Activated T-cell treated with anti-CD3 and anti-CD28 coated beads for 24 hours (primary cell): ENCODE data around the gene AIFM1.

Source experiments
- DNase-seq: peaks from one replicate; pipeline ENCODE4 v3.0.0-alpha.2; 2020; ENCODE audit warnings: low read depth

Gene AIFM1

GRCh38 chrX:130165703-130166502, at the start of gene AIFM1:
TSS of gene AIFM1 (minus strand) at chrX:130165841. CDS start at chrX:130165656, 185 bp downstream.
- DNase-seq = peak; percentile 80

DNA sequence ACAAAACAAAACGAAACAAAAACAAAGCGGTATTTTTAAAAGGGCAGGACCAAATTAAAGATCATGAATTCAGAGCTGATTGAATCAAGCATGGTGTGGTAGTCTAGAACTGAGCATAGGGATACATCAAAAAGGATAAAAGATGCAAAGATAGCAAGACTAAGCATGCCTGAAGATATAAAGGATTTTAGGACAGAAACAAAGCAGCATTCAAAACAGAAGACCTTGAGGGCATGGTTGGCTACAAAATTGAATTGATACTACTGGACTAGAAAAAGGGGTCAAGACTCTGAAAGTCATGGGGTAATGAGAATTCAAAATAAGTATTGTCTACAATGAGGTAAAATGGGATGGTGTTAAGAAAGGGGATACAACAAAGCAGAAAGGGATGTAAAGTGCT, 47.7 kb upstream of the AIFM1 start:
- no peak for DNase-seq

DNA sequence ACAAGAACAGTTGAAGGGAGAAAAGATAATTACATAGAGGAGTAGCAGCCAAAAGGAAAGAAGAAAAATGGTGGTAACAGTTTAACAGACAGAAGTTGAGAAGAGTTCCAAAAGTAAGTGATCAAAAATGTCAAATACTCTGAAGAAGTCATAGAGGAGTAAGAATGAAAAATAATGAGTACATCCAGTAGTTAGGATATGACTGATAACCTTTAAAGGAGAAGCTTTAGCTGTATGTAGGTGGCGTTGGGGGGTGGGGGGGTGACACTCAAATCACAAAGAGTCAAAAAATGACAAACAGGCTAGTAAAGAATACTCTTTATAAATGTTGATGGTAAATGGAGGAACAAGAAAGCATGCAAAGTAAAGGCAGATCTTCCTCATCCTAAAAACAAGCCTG, 46.7 kb upstream of the AIFM1 start:
- DNase-seq = no peak

GRCh38 chrX:130211415-130212186, 46.0 kb upstream of the AIFM1 start:
- DNase-seq = no peak

DNA sequence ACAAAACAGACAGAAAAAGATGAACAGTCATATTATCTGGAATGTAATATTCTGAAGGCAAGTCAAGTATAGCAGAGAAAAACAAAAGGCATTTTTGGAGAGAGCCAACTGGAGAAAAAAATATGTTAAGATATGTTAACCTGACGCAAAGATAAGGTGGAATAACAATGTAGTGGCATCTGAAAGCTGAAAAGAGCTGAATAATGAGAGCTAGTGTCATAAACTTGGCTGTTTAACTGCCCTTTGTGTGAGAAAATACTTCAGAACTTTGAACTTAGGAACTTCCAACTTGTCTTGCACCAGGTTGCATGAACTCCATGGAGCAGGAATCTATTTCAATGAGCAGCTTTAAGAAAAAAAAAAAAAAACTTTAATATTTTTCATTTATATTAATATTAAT, 39.0 kb upstream of the AIFM1 start:
- no peak for DNase-seq

DNA sequence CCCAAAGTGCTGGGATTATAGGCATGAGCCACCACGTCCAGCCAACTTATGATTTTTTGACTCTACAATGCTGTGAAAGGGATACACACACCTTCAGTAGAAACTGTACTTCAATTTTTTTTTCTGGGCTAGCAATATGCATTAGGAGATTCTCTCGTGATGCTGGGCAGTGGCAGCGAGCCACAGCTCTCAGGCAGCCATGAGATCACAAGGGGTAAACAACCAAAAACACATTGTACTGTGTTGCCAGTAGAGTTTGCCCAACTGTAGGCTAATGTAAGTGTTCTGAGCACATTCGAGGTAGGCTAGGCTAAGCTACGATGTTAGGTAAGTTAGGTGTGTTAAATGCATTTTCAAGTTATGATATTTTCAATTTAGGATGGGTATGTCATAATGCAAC, 31.8 kb upstream of the AIFM1 start:
- DNase-seq = no peak

- DNase-seq = no peak
Observed at GRCh38 chrX:130196466-130196865, 30.8 kb upstream of the AIFM1 start.

DNA sequence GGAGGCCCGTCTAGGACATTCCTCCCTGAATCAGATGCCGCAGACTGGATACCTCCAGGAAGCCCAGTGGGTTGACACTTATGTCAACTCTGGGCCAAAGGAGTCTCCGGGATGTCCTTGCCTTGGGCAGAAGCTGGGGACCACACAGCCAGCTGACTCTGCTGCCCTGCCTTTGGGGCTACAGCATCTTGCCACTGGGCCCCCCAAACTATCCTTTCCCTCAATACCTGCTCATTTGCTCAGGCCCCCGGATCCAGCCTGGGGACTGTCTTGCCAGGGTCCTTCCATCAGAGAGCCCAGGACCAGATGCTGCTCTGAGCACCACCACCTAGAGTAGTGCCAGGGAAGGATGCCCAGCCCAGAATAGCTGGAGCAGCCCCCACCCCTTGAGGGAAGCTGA, 25.2 kb upstream of the AIFM1 start:
- no peak for DNase-seq

DNA sequence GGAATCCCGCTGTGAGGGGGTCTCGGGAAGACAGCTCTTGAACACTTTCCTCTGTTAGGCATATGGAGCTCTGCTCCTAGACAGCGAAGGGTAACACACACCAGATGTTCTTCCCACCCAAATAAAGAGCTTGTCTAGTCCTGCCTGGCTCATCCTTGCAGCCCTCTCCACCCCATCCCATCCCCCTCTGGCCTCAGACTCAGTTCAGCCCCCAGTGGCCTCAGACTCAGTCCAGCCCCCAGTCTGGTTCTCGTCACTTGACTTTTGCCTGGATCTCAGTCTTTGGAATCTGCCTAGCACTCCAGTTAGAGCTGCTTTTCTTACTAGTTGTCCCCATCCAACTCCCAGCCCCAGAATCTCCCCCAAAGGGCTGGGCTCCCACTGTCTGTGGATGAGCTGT, 21.0 kb upstream of the AIFM1 start:
- DNase-seq = no peak

GRCh38 chrX:130184857-130185256, 19.2 kb upstream of the AIFM1 start:
- DNase-seq = no peak

DNA sequence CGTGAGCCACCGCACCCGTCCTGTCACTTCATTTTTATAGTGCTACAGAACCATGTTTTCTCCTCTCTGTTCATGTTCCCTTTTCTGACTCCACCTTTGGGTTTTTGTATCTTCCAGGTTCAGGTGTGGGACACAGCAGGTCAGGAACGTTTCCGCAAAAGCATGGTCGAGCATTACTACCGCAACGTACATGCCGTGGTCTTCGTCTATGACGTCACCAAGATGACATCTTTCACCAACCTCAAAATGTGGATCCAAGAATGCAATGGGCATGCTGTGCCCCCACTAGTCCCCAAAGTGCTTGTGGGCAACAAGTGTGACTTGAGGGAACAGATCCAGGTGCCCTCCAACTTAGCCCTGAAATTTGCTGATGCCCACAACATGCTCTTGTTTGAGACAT, 18.5 kb upstream of the AIFM1 start:
- DNase-seq = no peak

- no peak for DNase-seq
Observed at GRCh38 chrX:130179579-130180215, 14.1 kb upstream of the AIFM1 start.

GRCh38 chrX:130179170-130179569, 13.5 kb upstream of the AIFM1 start:
- DNase-seq = no peak

DNA sequence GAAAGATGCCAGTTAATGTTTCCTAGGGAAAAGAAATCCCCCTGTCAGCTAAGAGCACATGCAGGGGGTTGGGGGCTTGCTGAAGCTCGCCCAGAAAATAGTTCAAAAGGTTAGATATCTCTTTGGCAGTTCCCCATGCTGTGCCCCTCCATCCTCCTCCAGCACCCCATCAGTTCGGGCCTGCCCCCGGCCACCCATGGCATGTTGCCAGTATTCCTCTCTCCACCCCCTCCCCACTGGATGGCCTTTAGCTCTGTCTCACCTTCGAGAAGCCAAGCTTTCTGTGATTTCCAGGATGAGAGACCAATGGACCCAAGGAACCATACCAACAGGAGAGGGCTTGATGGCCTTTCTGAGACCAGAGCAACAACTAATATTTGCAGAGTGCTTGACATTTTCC, 11.3 kb upstream of the AIFM1 start:
- DNase-seq = no peak

GRCh38 chrX:130176354-130176776, 10.7 kb upstream of the AIFM1 start:
- no peak for DNase-seq

DNA sequence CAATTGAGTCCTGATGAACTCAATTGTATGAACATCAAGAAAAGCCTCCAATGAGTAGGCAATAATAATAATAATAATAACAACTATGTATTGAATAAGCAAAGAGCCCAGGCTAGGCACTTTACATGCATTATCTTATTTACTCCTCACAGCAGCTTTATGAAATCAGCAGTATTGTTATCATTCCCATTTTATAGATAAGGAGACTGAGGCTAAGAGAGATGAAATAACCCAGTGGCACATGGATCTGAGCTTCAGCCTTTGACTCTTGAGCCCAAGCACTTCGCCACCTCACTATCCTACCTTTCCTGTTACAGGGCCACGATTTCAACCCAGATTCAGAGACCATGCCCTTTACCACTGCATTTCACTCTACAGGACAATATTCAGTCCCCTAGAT, 9.3 kb upstream of the AIFM1 start:
- no peak for DNase-seq

- DNase-seq = no peak
Observed at GRCh38 chrX:130174045-130174704, 8.5 kb upstream of the AIFM1 start.

- no peak for DNase-seq
Observed at GRCh38 chrX:130173190-130173895, 7.7 kb upstream of the AIFM1 start.

GRCh38 chrX:130172127-130172845, 6.6 kb upstream of the AIFM1 start:
- DNase-seq = no peak

DNA sequence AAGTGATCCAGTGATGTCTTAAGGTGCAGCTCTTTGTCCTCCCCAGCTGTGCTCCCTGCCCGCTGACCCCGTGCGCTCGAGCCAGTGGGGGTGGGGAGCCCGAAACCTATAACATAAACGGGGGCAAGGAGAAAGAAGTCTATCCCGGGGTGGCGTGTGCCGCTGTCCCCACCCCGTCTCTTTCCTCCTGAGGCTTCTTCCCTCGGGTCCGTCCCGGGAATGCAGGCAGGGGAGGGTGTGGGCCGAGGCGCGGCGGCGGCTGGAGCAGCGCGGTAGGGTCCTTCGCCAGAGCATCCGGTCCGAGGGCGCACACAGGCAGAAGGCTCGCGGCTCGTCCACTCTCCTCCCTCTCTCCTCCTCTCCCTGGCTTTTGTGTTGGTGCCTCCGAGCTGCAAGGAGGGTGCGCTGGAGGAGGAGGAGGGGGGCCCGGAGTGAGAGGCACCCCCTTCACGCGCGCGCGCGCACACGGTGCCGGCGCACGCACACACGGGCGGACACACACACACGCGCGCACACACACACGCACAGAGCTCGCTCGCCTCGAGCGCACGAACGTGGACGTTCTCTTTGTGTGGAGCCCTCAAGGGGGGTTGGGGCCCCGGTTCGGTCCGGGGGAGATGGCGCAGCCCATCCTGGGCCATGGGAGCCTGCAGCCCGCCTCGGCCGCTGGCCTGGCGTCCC, 5.9 kb upstream of the AIFM1 start, which contains the start of gene RAB33A:
RAB33A (plus strand) TSS at position 517 of the 681 bp plus-strand sequence; CDS start at position 618, 101 bp downstream.
- DNase-seq = no peak
